ENCODE data around the gene DCX.

DCX gene

GRCh38 chrX:111284631-111285293, 127.2 kb downstream of the DCX start:
- TF ChIP-seq CTCF (IDR thresholded peaks at IDR 0.05; ENCODE audit: low read depth, low read length), result no peak
- no peak overlapping the region for H3K4me3 ChIP-seq (ENCODE audit: low read depth, low read length)

- no peak overlapping the region for H3K4me3 ChIP-seq (ENCODE audit: low read depth, low read length)
- no peak for TF ChIP-seq CTCF (IDR thresholded peaks at IDR 0.05; ENCODE audit: low read depth, low read length)
Observed at GRCh38 chrX:111283446-111283845, 128.5 kb downstream of the DCX start.

- TF ChIP-seq CTCF (IDR thresholded peaks at IDR 0.05; ENCODE audit: low read depth, low read length), result no peak
- no peak overlapping the region for H3K4me3 ChIP-seq (ENCODE audit: low read depth, low read length)
Observed at GRCh38 chrX:111282991-111283390, 129.0 kb downstream of the DCX start.

GRCh38 chrX:111282139-111282538, 129.9 kb downstream of the DCX start:
- TF ChIP-seq CTCF (IDR thresholded peaks at IDR 0.05; ENCODE audit: low read depth, low read length), result no peak

GRCh38 chrX:111270339-111270738, 141.7 kb downstream of the DCX start, which contains the start of gene CAPN6:
Gene CAPN6 (minus strand): TSS chrX:111270483. CDS start chrX:111263936, 6,547 bp downstream.
- no peak within 1 kb of the TSS for H3K4me3 ChIP-seq (ENCODE audit: low read depth, low read length)
- TF ChIP-seq CTCF (IDR thresholded peaks at IDR 0.05; ENCODE audit: low read depth, low read length), result no peak

More at GRCh38 chrX:111282139-111282538, 129.9 kb downstream of the DCX start:
- no peak overlapping the region for H3K4me3 ChIP-seq (ENCODE audit: low read depth, low read length)

- TF ChIP-seq CTCF (IDR thresholded peaks at IDR 0.05; ENCODE audit: low read depth, low read length), result no peak
- no peak overlapping the region for H3K4me3 ChIP-seq (ENCODE audit: low read depth, low read length)
Observed at GRCh38 chrX:111268506-111268905, 143.5 kb downstream of the DCX start.

GRCh38 chrX:111265486-111265885, 146.5 kb downstream of the DCX start:
- H3K4me3 ChIP-seq (ENCODE audit: low read depth, low read length), result no peak overlapping the region
- no peak for TF ChIP-seq CTCF (IDR thresholded peaks at IDR 0.05; ENCODE audit: low read depth, low read length)

Measured in WI38 (cell line).